Measurements from ENCODE around the gene SIL1.

DNA sequence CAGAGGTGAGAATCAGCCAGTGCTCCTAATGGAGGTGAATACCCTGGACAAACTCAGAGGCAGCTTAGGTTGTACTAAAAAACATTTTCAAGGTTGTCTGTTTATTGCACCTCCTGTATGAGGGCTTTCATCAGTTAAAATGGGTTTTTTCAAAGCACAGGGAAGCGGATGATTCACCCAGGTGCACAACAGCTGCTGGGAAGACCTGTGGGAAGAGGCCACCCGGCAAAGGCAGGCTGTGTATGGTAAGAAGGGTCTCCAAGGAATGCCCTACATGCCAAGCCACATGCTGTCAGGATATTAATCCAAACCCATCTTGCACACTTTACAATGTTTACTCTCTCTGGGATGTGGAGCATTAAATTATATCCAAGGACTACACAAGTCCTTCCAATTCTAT, 14.7 kb downstream of the SIL1 start:
- TF ChIP-seq, protein P1, sequence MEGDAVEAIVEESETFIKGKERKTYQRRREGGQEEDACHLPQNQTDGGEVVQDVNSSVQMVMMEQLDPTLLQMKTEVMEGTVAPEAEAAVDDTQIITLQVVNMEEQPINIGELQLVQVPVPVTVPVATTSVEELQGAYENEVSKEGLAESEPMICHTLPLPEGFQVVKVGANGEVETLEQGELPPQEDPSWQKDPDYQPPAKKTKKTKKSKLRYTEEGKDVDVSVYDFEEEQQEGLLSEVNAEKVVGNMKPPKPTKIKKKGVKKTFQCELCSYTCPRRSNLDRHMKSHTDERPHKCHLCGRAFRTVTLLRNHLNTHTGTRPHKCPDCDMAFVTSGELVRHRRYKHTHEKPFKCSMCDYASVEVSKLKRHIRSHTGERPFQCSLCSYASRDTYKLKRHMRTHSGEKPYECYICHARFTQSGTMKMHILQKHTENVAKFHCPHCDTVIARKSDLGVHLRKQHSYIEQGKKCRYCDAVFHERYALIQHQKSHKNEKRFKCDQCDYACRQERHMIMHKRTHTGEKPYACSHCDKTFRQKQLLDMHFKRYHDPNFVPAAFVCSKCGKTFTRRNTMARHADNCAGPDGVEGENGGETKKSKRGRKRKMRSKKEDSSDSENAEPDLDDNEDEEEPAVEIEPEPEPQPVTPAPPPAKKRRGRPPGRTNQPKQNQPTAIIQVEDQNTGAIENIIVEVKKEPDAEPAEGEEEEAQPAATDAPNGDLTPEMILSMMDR (IDR thresholded peaks at IDR 0.05): no peak
- TF ChIP-seq POLR2A (IDR thresholded peaks at IDR 0.05): no peak
